ENCODE data around the gene CDCA3.
"Not testable (repeated sequence)": the region's sequence is repeated elsewhere in the genome, so short reads cannot be mapped to it uniquely, and the experiment has no call there.

The CDCA3 gene

DNA sequence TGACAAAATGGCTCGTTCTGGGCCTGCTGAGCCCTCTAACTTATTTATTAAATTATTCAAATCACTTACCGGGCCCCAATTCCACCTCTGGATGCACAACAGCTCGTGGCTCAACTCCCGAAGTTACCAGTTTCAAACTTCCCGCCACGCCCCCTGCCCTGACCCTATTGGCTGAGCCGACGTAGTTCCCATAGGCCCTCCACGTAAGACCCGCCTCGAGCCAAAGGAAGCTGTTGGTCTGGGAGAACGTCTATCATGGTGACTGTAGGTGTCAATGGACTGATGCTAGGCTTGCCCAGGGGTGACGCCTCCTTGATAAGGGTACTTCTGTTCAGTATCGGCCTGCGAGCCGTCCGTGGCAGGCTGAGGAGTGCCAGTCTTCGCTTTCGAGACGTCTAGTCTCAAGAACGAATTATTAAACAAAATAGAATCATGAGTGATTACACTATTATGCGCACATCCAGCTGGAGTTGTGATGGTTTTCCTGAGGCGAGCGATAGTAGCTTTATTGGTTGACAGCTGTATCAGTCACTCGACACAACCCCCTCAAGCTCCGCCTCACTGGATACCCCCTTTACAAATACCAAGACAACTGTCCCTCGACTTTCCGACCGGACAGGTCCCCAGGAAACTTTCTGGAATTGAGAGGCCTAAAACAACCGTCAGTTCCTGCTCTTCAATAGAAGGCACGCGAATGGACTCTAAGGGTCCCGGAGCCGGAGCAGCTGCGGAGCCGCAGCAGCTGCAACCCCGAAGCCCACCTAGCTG lies at the start of gene CDCA3:
TSS of gene CDCA3 (minus strand) at position 134 of the 768 bp plus-strand sequence. CDS start 334 bp downstream, outside the sequence.
- DNase-seq = peak; percentile 82

DNA sequence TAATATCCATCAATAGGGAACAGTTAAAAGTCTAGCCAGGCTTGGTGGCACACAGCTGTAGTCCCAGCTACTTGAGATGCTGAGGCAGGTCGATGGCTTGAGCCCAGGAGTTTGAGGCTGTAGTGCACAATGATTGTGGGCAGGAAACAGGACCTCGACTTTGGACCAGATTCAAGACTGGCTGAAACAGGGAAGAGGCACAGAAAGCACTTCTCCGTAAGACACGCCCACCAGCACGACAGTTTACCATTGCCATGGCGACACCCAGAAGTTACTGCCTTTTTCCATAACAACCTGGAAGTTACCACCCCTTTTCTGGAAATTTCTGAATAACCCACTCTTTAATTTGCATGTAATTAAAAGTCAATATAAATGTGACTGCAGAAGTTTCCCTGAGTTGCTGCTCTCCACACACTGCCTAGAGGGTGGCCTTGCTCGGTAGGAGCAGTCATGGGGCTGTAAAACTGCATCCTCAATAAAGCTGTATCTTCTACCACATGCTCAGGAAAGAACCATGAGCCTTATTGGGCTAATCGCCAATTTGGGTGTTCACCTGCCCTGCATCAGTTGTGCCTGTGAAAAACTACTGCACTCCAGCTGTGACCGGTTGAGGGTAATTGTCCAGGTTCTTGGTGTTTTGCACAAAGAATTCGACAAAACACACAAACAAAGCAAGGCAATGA lies 48.9 kb upstream of the CDCA3 start:
- DNase-seq = no peak

DNA sequence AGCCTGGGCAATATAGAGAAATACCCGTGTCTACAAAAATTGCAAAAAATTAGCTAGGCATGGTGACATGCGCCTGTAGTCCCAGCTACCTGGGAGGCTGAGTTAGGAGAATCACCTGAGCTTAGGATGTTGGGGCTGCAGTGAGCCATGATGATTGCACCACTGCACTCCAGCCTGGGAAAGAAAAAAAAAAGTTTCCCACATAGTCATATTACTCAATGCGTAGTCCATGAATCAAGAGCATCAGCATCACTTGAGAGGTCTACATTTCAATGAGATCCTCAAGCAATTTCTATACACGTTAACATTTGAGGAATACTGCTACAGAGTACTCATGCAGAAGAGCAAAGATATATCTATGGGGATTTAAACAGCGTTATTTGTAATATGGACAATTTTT lies 48.3 kb upstream of the CDCA3 start:
- DNase-seq = no peak

DNA sequence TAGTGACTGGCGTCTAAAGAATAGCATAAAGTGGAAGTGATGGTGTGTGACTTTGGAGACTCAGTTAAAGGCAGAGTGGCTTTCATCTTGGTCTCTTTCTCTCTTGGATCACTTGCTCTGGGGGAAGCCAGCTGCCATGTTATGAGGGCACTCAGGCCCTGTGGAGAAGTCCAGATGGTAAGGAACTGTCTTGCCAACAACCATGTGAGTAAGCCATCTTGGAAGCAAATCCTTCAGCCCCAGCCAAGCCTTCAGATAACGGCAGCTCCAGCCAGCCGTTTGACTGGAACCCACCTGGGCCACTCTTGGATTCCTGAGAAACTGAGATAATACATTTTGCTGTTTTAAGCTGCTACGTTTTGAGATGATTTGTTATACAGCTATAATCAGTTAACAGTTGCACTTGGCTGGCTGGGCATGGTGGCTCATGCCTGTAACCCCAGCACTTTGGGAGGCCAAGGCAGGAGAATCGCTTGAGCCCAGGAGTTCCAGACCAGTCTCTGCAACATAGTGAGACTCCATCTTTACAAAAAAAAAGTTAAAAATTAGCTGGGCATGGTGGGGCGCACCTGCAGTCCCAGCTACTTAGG lies 45.9 kb upstream of the CDCA3 start:
- DNase-seq = no peak

DNA sequence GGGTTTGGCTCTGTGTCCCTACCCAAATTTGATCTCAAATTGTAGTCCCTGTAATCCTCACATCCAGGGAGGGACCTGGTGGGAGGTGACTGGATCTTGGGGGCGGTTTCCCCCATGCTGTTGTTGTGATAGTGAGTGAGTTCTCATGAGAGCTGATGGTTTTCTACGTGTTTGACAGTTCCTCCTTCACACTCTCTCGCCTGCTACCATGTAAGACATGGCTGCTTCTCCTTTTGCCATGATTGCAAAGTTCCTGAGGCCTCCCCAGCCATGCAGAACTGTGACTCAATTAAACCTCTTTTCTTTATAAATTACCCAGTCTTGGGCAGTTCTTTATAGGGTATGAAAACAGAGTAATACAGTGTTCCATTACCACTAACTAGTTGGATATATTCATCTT lies 43.2 kb upstream of the CDCA3 start:
- no peak for DNase-seq

DNA sequence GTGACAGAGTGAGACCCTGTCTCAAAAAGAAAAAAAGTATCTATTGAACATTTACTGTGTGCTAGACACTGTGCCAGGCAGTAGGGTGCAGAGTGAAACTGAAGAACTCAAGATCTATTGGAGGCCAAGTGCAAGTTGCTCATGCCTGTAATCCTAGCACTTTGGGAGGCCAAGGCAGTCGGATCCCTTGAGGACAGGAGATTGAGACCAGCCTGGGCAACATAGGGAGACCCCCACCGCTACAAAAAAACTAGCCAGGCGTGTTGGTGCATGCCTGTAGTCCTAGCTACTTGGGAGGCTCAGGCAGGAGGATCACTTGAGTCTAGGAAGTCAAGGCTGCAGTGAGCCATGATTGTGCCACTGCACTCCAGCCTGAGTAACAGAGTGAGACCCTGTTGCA lies 41.6 kb upstream of the CDCA3 start:
- DNase-seq = not testable (repeated sequence)

DNA sequence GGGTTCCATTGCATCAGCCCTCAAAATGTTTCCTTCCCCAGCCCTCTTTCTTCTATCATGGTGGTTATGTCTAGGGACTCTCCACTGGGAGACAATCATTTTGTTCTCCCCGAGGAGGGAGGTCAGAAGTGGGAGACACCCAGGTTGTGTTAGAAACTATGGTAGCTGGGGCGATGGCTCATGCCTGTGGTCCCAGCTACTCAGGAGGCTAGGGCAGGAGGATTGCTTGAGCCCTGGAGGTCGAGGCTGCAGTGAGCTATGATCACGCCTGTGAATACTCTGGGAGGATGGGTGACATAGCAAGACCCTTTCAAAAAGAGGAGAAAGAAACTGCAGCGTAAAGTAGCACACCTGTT lies 40.5 kb upstream of the CDCA3 start:
- no peak for DNase-seq

DNA sequence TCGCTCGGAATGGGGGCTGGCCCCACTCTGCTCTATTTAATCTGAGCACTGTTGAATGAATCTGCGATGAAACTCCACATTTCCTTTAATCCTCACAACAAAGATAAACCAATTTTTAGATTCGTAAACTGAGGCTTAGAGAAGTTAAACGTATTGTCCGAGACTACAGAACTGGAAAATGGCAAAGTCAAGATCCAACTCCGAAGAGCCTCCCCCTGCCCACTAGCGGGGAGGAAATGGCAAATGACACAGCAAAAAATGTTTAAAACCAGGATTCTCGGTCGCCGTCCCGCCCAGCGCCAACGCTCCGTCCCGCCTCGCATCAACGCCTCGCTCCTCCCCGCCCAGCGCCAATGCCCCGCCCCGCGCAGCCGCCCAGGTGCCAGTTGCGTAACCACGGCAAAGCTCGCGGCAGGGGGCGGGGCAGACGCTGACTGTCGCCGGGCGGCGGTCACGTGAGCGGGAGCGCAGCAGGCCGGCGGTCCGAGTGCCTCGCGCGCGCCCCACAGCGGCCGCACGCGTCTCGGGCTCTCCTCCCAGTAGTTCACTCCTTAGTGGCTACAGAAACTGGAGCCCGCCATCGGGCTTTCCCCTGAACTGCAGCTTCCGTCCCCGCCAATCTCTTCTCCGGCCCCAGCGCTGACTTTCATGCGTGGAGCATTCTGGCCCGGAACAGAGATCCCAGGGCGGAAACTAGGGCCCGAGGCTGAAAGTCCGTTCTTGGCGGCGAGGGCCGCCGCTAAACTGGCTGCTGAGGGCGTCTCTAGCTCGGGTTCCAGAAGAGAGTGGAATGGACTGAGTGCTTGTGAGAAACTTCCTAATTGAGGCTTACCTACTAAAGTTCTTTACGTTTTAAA lies 39.9 kb upstream of the CDCA3 start:
- DNase-seq = peak; percentile 53

DNA sequence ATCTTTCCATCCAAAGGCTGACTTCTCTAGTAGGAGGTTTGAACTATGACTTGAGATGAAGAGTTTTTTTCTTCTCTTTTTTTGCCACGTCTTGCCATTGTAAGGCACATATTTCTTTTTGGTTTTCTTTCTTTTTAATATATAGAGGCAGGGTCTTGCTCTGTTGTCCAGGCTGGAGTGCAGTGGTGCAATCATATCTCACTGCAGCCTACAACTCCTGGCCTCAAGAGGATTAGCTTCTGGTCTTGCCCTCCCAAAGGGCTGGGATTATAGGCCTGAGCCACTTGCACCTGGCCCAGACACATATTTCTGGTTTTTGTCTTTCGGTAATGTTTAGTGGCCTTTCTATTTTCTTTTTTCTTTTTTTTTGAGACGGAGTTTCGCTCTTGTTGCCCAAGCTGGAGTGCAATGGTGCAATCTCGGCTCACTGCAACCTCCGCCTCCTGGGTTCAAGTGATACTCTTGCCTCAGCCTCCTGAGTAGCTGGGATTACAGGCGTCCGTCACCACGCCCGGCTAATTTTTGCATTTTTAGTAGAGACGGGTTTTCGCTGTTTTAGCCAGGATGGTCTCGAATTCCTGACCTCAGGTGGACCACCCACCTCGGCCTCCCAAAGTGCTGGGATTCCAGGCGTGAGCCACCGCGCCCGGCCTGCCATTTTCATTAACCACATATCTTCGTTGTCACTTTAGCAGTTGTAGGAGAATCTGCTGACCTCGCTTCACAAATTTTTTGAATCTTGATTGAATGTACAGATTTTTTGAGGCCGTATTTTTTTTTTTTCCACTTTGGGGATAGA lies 38.9 kb upstream of the CDCA3 start:
- DNase-seq = not testable (repeated sequence)

DNA sequence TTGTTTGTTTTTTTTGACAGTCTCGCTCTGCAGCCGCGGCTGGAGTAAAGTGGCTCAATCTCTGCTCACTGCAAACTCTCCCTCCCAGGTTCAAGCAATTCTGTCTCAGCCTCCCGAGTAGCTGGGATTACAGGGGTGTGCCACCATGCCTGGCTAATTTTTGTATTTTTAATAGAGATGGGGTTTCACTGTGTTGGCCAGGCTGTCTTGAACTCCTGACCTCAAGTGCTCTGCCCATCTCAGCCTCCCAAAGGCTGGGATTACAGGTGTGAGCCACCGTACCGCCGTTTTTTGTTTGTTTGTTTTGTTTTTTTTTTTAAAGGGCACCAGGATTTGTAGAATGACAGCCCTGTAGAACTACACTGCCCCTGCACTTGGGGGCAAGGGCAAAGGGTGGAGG lies 37.7 kb upstream of the CDCA3 start:
- not testable (repeated sequence) for DNase-seq

DNA sequence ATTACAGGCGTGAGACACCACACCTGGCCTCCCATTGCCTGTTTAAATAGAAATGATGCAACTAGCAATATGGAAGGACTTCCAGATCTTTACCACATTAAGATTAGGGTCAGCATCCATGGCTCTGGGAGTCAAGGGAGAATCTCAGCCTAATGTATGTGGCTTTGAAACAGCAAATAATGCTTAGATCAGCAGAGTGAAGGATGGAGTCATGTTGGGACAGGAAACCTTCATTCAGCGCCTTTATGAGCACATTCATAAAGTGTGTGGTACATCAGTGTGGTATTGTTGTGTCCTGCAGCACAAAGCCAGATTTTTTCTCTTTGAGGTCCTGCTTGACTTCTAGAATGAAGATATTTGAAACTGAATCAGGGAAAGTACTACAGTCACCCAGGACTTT lies 37.3 kb upstream of the CDCA3 start:
- no peak for DNase-seq

DNA sequence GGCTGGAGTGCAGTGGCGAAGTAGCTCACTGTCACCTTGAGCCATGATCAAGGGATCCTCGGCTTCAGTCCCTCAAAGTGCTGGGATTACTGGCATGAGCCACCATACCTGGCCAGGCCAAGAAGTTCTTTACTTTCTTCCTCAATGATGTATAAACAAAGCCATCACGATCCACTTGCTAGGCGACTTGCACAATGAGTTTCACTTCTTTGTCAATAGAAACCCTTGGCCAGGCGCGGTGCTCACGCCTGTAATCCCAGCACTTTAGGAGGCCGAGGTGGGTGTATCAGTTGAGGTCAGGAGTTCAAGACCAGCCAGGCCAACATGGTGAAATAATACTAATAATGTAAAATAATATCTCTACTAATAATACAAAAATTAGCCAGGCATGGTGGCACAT lies 36.4 kb upstream of the CDCA3 start:
- no peak for DNase-seq

DNA sequence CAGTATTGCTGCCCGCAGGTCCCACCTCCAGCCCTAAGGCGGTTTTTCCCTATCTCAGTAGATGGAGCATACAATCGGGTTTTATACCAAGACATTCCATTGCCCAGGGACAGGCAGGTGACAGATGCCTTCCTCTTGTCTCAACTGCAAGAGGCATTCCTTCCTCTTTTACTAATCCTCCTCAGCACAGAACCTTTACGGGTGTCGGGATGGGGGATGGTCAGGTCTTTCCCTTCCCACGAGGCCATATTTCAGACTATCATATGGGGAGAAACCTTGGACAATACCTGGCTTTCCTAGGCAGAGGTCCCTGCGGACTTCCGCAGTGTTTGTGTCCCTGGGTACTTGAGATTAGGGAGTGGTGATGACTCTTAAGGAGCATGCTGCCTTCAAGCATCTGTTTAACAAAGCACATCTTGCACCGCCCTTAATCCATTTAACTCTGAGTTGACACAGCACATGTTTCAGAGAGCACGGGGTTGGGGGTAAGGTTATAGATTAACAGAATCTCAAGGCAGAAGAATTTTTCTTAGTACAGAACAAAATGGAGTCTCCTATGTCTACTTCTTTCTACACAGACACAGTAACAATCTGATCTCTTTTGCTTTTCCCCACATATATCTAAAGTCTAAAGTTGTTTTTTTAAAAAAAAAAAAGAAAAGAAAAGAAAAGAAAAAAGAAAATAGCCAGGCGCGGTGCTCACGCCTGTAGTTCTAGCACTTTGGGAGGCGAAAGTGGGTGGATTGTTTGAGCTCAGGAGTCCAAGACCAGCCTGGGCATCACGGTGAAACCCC lies 35.3 kb upstream of the CDCA3 start:
- not testable (repeated sequence) for DNase-seq

DNA sequence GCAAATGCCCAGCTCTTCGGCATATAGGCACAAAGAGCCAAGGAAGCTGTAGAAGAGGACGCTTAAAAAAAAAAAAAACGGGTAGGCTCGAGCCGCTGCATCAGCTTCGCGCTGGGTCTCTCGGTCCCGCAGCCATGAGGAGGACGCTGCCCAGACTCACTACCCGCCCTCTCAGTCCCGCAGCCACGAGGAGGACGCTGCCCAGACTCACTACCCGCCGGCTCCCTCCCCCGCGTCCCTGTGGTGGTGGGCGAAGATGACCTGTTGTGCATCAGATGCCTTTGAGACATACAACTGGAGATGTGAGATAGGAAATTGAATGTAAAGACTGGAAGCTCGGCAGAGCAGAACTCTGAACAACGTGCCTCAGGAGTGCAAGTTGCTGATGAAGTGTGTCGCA lies 33.5 kb upstream of the CDCA3 start:
- DNase-seq = no peak

DNA sequence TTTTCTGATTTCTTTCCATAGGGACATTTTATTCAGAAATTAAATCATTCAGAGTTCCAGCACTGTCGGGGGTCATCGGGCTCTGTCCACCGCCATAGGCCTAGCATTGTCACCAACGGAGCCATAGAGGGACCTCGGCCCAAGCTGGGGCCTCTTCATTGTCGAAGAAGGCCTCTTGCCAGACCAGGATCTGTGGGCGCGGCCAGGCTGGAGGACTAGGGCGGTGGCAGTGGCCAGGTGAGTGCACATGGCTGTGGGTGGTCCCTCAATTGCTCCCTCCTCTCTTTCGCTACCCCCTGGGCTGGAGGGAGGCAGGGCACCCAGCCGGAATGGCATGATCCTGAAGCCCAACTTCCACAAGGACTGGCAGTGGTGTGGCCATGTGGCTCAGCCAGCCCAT lies 32.6 kb upstream of the CDCA3 start:
- no peak for DNase-seq

DNA sequence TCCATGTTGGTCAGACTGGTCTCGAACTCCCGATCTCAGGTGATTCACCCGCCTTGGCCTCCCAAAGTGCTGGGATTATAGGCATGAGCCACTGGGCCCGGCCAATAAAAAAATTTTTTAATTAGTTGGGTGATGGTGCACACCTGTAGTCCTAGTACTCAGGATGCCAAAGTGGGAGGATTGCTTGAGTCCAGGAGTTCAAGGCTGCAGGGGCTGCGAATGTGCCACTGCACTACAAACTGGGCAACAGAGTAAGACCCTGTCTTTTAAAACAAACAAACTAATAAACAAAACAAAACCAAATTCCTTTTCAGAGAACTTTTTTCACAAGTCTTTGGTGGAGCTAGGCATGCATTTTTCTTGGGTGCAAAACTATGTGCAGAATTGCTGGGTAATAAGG lies 32.2 kb upstream of the CDCA3 start:
- no peak for DNase-seq

DNA sequence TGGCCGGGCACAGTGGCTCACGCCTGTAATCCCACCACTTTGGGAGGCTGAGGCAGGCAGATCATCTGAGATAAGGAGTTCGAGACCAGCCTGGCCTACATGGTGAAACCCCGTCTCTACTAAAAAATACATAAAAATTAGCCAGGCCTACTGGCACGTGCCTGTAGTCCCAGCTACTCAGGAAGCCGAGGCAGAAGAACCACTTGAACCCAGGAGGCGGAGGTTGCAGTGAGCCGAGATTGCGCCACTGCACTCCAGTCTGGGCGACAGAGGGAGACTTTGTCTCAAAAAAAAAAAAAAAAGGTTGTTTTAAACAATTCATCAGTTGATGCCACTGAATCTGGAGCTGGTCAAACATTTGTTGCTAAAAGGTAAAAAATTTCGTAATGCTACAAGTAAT lies 28.7 kb upstream of the CDCA3 start:
- DNase-seq = not testable (repeated sequence)

DNA sequence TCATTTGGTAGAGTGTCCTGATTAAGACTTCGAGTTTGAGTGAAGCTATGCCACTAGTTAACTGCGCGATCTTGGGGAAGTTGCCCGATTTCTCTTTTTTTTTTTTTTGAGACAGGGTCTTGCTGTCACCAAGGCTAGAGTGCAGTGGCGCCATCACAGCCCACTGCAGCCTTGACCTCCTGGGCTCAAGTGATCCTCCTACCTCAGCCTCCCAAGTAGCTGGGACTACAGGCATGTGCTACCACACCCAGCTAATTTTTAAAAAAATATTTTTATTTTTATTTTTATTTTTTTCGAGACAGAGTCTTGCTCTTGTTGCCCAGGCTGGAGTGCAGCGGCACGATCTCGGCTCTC lies 22.9 kb upstream of the CDCA3 start:
- DNase-seq = not testable (repeated sequence)

DNA sequence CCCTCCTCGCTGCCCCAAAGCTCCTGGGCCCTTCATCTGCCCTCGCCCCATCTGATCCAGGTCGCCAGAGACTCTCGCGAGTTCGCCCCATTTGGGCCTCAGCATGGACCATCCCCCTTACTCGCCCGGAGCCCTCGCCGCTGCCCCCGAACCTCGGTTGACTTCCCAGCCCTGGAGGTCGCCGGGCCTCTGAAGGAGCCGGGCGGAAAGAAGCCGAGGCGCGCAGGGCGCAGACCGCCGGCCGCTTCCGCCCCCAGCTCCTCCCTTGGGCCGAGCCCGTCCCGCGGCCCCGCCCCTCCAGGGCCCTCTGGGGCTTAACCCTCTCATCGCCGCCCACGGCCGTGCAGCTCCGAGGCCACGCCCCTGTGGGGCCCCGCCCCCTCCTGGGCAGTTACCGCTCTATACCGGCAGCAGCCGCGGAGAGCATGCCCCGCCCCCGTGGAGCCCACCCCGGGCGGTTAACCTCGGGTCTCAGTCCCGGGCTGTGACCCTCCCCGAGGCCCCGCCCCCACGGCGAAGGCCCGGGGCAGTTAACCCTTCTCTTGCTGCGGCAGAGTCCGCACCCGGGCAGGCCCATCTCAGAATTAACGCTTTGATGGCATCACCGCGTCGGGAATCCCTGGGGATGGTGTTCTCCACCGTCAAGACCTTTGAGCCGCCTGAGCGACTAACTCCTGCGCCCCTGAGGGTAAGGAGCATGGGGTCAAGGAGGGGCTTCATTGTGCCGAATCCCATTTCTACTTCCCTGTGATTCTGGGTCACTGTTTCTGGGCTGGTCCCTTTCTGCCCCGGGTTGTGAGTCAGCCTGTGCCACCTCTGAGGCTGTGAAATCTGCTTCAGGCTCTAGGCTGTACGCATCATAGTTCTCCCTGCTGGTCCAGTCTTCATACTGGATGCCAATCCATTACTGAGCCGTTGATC lies 22.3 kb upstream of the CDCA3 start, which contains the start of gene SPSB2:
TSS of gene SPSB2 (minus strand) at position 210 of the 921 bp plus-strand sequence. CDS start 402 bp downstream, outside the sequence.
- DNase-seq = peak; percentile 54

All from NCI-H524 treated with DMSO at 0.1 percent for 48 hours (cell line).